Bronchial epithelial cell (primary cell): Measurements from ENCODE around the gene YBEY. TPM values are rescaled to one million over a fixed set of nuclear protein-coding genes. Genes with fewer than 3 reads are reported as not detected.
"Not testable (repeated sequence)": the region's sequence is repeated elsewhere in the genome, so short reads cannot be mapped to it uniquely, and the experiment has no call there.

Experiments
- DNase-seq: peaks from one replicate; pipeline ENCODE4 v3.0.0-alpha.2; 2010; ENCODE audit warnings: low read depth
- FAIRE-seq: peaks from 2 replicates; lab custom pipeline; 2011; peaks lifted over from hg19 to GRCh38; lab: Jason Lieb, UNC
- H3K27me3 ChIP-seq: 2 replicates; pipeline ENCODE4 v1.5.1; 2011; ENCODE audit warnings: low read length; ENCODE audit not compliant: control insufficient read depth, insufficient read depth
- H3K36me3 ChIP-seq: 2 replicates; pipeline ENCODE4 v1.5.1; 2011; ENCODE audit warnings: low read length; ENCODE audit not compliant: control insufficient read depth, insufficient read depth
- H3K4me3 ChIP-seq: 2 replicates; pipeline ENCODE4 v1.5.1; 2011; ENCODE audit warnings: mild to moderate bottlenecking, low read depth, low read length, control low read depth
- total RNA-seq: library from RNA; depleted of rRNA; stranded (reverse); fragments of >200 nt; gene quantifications from 2 replicates; pipeline ENCODE4 v1.2.1, GENCODE V29; 2014
- TF ChIP-seq, protein P1 (sequence below): IDR thresholded peaks from 2 replicates; pipeline ENCODE4 v1.5.1; 2011; ENCODE audit warnings: mild to moderate bottlenecking, moderate library complexity, low read length, control low read depth, inconsistent platforms; ENCODE audit not compliant: insufficient read depth, severe bottlenecking

YBEY gene
- 15.4 and 17.4 TPM in 2 replicates for total RNA-seq

DNA sequence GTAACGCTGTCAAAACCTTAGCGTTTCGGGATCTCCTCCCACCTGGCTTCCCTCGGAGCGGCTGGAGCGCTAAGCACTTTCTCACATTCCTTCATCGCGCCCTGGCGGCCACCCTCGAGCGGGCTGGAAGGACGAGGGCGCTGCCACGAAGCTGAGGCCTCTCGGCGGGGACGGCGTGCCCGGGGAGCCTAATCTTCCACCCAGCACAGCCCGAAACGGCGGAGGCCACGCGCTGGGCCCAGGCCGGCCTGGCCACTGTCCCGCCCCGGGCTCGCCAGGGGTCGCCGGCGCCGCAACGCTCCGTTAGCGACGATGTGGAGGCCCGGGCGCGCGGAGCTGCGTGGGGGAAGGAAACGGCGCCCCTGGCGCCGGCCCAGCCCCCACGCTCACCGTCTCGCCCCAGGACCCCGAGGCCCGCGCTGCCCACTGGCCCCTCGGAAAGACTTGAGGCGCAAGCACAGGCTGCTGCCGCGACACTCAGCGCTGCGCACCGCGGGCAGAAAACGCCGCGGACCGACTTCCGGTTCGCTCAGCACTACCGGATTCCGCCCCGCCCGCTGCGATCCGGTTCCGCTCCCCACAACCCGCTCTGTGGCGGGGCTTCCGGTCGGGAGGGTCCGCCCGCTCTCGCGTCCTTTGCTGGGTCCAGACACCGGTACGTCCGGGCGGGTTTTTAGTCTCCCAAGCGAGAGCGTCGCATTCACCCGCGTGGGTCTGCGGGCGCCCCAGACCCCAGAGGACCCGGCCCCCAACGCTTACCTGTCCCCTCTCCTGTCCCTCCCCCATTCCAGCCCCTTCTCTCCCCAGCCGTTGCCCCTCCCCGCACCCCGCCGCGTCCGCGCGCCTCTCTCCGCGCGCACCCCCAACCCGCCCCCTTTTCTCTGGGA lies at the start of gene YBEY:
Gene YBEY (plus strand): TSS at position 582 of the 887 bp plus-strand sequence. CDS start 572 bp downstream, outside the sequence.
- Histone ChIP-seq H3K27me3 (no peaks in the 10 kb centered on the region), H3K4me3 (peak within 1 kb of the TSS; percentile 78), H3K36me3 (peaks cover 4% of the 10 kb centered on the region)
- TF ChIP-seq, protein P1, sequence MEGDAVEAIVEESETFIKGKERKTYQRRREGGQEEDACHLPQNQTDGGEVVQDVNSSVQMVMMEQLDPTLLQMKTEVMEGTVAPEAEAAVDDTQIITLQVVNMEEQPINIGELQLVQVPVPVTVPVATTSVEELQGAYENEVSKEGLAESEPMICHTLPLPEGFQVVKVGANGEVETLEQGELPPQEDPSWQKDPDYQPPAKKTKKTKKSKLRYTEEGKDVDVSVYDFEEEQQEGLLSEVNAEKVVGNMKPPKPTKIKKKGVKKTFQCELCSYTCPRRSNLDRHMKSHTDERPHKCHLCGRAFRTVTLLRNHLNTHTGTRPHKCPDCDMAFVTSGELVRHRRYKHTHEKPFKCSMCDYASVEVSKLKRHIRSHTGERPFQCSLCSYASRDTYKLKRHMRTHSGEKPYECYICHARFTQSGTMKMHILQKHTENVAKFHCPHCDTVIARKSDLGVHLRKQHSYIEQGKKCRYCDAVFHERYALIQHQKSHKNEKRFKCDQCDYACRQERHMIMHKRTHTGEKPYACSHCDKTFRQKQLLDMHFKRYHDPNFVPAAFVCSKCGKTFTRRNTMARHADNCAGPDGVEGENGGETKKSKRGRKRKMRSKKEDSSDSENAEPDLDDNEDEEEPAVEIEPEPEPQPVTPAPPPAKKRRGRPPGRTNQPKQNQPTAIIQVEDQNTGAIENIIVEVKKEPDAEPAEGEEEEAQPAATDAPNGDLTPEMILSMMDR, result peak; percentile 58
- DNase-seq (peak; percentile 70), FAIRE-seq (no peak)

DNA sequence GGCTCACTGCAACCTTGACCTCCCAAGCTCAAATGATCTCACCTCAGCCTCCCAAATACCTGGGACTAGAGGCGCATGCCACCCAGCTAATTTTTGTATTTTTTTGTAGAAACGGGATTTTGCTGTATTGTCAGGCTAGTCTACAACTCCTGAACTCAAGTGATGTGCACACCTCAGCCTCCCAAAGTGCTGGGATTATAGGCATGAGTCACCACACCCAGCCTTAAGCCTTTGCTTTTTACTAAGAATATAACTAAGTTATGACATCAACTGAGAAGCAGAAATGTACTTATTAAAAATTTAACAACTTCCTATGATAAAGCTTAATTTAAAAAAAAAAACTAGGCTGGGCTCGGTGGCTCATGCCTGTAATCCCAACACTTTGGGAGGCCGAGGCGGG lies 48.7 kb upstream of the YBEY start:
- H3K4me3 ChIP-seq, result no peak overlapping the region
- DNase-seq (no peak), FAIRE-seq (no peak)
- H3K27me3 ChIP-seq, result no peaks in the 10 kb centered on the region
- TF ChIP-seq, protein P1, result no peak
- peaks cover 19% of the 10 kb centered on the region for H3K36me3 ChIP-seq

DNA sequence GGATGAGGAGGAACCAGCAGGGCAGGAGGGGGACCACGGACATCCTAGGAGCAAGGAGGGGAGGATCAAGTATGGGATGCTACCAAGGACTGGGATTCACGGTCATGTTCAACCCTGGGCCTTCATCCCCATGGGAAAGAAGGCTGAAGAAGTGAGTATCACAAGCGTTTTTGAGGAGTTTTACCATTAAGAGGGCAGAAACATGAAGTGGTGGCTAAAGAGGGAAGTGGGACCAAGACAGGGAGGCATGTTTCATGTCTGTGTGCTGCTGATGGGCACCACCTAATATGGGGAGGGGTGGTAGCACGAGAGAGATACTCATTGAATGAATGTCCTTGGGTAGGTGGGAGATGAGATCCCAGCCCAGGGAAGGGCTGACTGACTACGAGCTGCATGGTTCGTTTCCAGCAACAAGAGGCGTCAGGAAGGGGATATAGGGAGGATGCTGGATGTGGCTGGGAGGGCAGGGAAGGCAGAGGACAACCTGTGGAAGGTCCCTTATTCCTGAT lies 46.3 kb upstream of the YBEY start:
- Histone ChIP-seq H3K4me3 (no peak overlapping the region), H3K27me3 (no peaks in the 10 kb centered on the region), H3K36me3 (peaks cover 29% of the 10 kb centered on the region)
- DNase-seq, result no peak
- TF ChIP-seq, protein P1, result no peak
- no peak for FAIRE-seq

DNA sequence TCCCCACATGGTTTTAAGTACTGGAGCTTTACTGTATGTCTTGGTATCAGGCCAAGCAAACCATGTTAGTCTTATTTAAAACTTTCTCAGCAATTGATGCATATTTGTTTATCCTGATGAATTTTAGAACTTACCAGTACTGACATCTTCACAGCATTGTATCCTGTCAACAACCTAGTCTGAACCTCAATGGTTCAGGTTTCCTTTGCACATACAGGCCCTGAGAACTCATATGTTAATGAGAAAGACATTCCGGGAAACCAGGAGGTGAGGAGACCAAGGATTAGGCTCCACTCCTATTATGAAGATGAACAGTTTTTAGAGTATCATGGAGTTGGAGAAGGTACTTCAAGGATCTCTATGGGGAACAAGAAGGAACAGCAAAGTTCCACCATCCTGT lies 44.6 kb upstream of the YBEY start:
- H3K4me3 ChIP-seq, FAIRE-seq, H3K27me3 ChIP-seq, DNase-seq: not testable (repeated sequence)
- H3K36me3 ChIP-seq, result peaks cover 29% of the 10 kb centered on the region

GRCh38 chr21:46243325-46243724 lies 42.8 kb upstream of the YBEY start:
- no peak overlapping the region for H3K4me3 ChIP-seq
- FAIRE-seq (no peak), DNase-seq (no peak)
- H3K36me3 ChIP-seq, result peaks cover 36% of the 10 kb centered on the region
- H3K27me3 ChIP-seq, result no peaks in the 10 kb centered on the region
- TF ChIP-seq, protein P1, result no peak

DNA sequence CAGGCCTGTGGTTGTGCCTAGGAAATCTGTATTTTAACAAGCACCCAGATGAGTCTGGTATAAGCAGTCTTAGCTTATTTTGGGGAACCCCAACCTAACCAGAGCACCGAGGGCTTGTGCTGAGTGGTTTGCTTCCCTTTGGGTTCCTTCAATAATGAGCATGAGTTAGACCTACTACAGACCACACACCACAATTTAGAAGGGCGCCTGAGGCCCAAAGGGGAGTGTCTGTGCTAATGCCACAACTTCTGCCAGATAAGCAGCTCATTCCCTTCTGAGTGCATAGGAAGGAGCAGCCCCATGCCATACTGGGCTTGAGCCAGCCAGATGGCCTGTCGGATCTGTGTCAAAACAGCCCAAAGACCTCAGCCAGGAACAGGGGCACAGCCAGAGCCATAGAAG lies 42.2 kb upstream of the YBEY start:
- H3K27me3 ChIP-seq, result no peaks in the 10 kb centered on the region
- FAIRE-seq (no peak), DNase-seq (no peak)
- peaks cover 35% of the 10 kb centered on the region for H3K36me3 ChIP-seq
- H3K4me3 ChIP-seq, result no peak overlapping the region
- TF ChIP-seq, protein P1, result no peak
